OCI-LY7 (cell line): Measurements from ENCODE around the gene SLC7A11.

Experiments used
- EZH2phosphoT487 ChIP-seq: fragments of 200-600 bp; sonication (generic); IDR thresholded peaks from 2 replicates; pipeline ENCODE4 v1.6.1; 2018; ENCODE audit warnings: low read depth, borderline replicate concordance, mild to moderate bottlenecking, mixed run types, antibody characterized with exemption, low read length, moderate library complexity, mixed read lengths
- TF ChIP-seq, protein P1 (sequence below): fragments of 200-600 bp; sonication (generic); conservative IDR thresholded peaks from 2 replicates; pipeline ENCODE4 v1.5.1; 2014; ENCODE audit warnings: mild to moderate bottlenecking, antibody characterized with exemption, low read length, moderate library complexity, mixed read lengths

DNA sequence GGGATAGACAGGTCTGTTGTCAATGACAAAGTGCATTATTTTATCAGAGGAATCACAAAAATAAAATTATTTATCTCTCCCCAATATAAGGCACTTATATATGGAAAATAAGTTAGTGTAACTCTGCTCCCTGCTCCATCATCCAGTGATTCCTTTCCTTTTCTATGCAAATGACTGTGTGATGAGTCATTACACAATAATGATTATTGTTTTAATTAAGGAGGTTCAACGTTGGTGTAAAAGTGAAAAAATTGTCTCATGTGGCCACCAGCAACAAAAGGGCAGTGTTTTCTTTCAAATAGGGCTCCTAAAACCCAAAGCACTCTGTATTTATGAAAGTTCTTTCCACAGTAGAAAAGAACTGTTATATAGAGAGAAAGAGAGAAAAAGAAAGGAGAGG is 16.7 kb downstream of the SLC7A11 start:
- TF ChIP-seq, protein P1, sequence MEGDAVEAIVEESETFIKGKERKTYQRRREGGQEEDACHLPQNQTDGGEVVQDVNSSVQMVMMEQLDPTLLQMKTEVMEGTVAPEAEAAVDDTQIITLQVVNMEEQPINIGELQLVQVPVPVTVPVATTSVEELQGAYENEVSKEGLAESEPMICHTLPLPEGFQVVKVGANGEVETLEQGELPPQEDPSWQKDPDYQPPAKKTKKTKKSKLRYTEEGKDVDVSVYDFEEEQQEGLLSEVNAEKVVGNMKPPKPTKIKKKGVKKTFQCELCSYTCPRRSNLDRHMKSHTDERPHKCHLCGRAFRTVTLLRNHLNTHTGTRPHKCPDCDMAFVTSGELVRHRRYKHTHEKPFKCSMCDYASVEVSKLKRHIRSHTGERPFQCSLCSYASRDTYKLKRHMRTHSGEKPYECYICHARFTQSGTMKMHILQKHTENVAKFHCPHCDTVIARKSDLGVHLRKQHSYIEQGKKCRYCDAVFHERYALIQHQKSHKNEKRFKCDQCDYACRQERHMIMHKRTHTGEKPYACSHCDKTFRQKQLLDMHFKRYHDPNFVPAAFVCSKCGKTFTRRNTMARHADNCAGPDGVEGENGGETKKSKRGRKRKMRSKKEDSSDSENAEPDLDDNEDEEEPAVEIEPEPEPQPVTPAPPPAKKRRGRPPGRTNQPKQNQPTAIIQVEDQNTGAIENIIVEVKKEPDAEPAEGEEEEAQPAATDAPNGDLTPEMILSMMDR, result no peak
- TF ChIP-seq EZH2phosphoT487, result no peak
